Upper lobe of left lung (tissue), 6 donors: ENCODE measurements around the gene LENG9. TPM values are rescaled to one million over a fixed set of nuclear protein-coding genes. Genes with fewer than 3 reads are reported as not detected.

Experiments used
- ATAC-seq, 2 donors: fragments of 200-7000 bp; cut with Tn5 transposase; one replicate each; pipeline ENCODE4 v1.9.1; 2022; ENCODE audit warnings: mild to moderate bottlenecking in 2 of 2, moderate library complexity in 2 of 2; ENCODE audit not compliant: low FRiP score in 2 of 2
- DNase-seq, 2 donors: peaks; one replicate each; pipeline ENCODE4 v3.0.0-alpha.2; 2019 to 2020
- H3K27ac ChIP-seq, 4 donors: fragments of 200-600 bp; sonication (generic); one replicate each; pipeline ENCODE4 v1.5.1; 2016 to 2019
- H3K27me3 ChIP-seq, 4 donors: fragments of 200-600 bp; sonication (generic); one replicate each; pipeline ENCODE4 v1.5.1; 2017 to 2019
- H3K36me3 ChIP-seq, 4 donors: fragments of 200-600 bp; sonication (generic); one replicate each; pipeline ENCODE4 v1.5.1; 2016 to 2019
- H3K4me1 ChIP-seq, 4 donors: fragments of 200-600 bp; sonication (generic); one replicate each; pipeline ENCODE4 v1.5.1; 2018 to 2019
- H3K4me3 ChIP-seq, 4 donors: fragments of 200-600 bp; sonication (generic); one replicate each; pipeline ENCODE4 v1.5.1; 2017 to 2019; ENCODE audit warnings: mild to moderate bottlenecking in 2 of 4, moderate library complexity in 1 of 4
- H3K9me3 ChIP-seq, 4 donors: fragments of 200-600 bp; sonication (generic); one replicate each; pipeline ENCODE4 v1.5.1; 2018 to 2019
- EP300 ChIP-seq, 4 donors: sonication (generic); formaldehyde crosslinking; IDR thresholded peaks; one replicate each; pipeline ENCODE4 v1.5.1; 2017; ENCODE audit warnings: antibody characterized with exemption in 4 of 4, control low read depth in 2 of 4
- POLR2A ChIP-seq, 4 donors: fragments of 450-650 bp; IDR thresholded peaks; one replicate each; pipeline ENCODE4 v1.5.1; 2016 to 2017; ENCODE audit warnings: antibody characterized with exemption in 4 of 4, mild to moderate bottlenecking in 2 of 4
- POLR2AphosphoS5 ChIP-seq, 2 donors: sonication (generic); formaldehyde crosslinking; IDR thresholded peaks; one replicate each; pipeline ENCODE4 v1.5.1; 2017; ENCODE audit warnings: antibody characterized with exemption in 2 of 2
- WGBS, 2 donors: methylation state at CpG; one replicate each; pipeline ENCODE4 v1.1.5; 2017 to 2018; 5-methylcytosine and 5-hydroxymethylcytosine counted together
- total RNA-seq, 6 donors: library from RNA; depleted of rRNA in 4 of 6; stranded (reverse); fragments of >200 nt in 4 of 6; gene quantifications; one replicate each; pipeline versions ENCODE4 v1.1.0 to v1.2.1, GENCODE V29; 2016 to 2021
- TF ChIP-seq, protein P1 (sequence below), 6 experiments: fragments of 450-650 bp in 4 of 6; fragments of 200-600 bp in 2 of 6; sonication (generic) in 2 of 6; IDR thresholded peaks; one replicate each; pipeline ENCODE4 v1.5.1; 2016 to 2019; ENCODE audit warnings: antibody characterized with exemption in 6 of 6
- donor health status: DM: no; HTN: no; CAD: no; lungs with moderate emphysema.
- donor health status: DM: no; HTN: yes; CAD: no; lungs with severe emphysema.

LENG9 gene
- total RNA-seq, 6 donors from 2014 or later = 3.3 to 12.6 (median 9.1) TPM

DNA sequence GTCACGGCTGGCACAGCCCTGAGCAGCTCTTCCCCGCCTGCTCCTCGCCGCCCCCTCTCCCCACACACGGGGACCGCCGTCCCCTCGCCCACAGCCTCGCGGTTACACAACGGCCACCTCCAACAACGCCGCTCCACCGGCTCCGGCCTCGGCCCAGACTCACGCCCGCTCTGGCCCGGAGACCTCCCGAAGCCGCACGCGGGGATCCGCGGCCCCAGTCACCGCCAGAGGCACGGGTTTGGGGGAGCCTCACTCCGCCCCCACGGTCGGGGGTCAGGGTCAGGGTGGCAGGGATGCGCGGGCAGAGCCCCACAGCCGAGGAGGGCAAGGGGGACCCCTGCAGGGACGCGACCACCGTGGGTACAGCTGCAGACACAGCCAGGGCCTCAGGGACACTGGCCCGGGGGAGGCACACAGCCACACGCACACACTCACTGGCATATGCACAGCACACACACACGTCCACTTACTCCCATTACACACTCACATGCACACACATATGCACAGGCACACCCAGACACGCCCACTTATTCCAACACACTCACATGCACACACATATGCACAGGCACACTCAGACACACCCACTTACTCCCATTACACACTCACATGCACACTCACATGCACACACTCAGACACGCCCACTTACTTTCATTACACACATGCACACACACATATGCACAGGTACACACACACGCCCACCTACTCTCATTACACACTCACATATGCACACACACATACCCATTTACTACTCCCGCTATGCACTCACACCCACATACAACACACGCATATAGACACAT, 46.7 kb downstream of the LENG9 start:
- DNase-seq = peak in 1 of 2 donors; percentile 85

GRCh38 chr19:54415901-54416673, 47.5 kb downstream of the LENG9 start:
- H3K9me3 ChIP-seq = no peaks in the 10 kb centered on the region
- peaks cover 1 to 46% (median 25%) of the 10 kb centered on the region in 4 donors for H3K27me3 ChIP-seq
- H3K4me1 ChIP-seq = peaks cover 5 to 16% (median 9%) of the 10 kb centered on the region in 4 donors
- WGBS, 2 donors = 6 to 15% methylated on average over 23 to 25 of the region's 28 CpGs
- DNase-seq (no peak), ATAC-seq (no peak)
- TF ChIP-seq POLR2A (IDR thresholded peaks at IDR 0.05) = no peak
- no peak overlapping the region for H3K4me3 ChIP-seq
- H3K27ac ChIP-seq = no peak overlapping the region
- H3K36me3 ChIP-seq = no peaks in the 10 kb centered on the region

More for the DNA sequence above, 46.7 kb downstream of the LENG9 start:
- no peak overlapping the region for H3K4me3 ChIP-seq
- TF ChIP-seq POLR2AphosphoS5 (IDR thresholded peaks at IDR 0.05) (no peak), POLR2A (IDR thresholded peaks at IDR 0.05) (no peak), EP300 (IDR thresholded peaks at IDR 0.05) (no peak)
- TF ChIP-seq, protein P1, sequence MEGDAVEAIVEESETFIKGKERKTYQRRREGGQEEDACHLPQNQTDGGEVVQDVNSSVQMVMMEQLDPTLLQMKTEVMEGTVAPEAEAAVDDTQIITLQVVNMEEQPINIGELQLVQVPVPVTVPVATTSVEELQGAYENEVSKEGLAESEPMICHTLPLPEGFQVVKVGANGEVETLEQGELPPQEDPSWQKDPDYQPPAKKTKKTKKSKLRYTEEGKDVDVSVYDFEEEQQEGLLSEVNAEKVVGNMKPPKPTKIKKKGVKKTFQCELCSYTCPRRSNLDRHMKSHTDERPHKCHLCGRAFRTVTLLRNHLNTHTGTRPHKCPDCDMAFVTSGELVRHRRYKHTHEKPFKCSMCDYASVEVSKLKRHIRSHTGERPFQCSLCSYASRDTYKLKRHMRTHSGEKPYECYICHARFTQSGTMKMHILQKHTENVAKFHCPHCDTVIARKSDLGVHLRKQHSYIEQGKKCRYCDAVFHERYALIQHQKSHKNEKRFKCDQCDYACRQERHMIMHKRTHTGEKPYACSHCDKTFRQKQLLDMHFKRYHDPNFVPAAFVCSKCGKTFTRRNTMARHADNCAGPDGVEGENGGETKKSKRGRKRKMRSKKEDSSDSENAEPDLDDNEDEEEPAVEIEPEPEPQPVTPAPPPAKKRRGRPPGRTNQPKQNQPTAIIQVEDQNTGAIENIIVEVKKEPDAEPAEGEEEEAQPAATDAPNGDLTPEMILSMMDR (IDR thresholded peaks at IDR 0.05) = no peak
- H3K27me3 ChIP-seq = peaks cover 1 to 47% (median 27%) of the 10 kb centered on the region in 4 donors
- H3K4me1 ChIP-seq = peaks cover 5 to 16% (median 9%) of the 10 kb centered on the region in 4 donors
- no peak overlapping the region for H3K27ac ChIP-seq
- no peaks in the 10 kb centered on the region for H3K9me3 ChIP-seq
- H3K36me3 ChIP-seq = no peaks in the 10 kb centered on the region
- no peak for ATAC-seq
- WGBS, 2 donors = 45 to 56% methylated on average over 19 to 36 of the region's 44 CpGs

DNA sequence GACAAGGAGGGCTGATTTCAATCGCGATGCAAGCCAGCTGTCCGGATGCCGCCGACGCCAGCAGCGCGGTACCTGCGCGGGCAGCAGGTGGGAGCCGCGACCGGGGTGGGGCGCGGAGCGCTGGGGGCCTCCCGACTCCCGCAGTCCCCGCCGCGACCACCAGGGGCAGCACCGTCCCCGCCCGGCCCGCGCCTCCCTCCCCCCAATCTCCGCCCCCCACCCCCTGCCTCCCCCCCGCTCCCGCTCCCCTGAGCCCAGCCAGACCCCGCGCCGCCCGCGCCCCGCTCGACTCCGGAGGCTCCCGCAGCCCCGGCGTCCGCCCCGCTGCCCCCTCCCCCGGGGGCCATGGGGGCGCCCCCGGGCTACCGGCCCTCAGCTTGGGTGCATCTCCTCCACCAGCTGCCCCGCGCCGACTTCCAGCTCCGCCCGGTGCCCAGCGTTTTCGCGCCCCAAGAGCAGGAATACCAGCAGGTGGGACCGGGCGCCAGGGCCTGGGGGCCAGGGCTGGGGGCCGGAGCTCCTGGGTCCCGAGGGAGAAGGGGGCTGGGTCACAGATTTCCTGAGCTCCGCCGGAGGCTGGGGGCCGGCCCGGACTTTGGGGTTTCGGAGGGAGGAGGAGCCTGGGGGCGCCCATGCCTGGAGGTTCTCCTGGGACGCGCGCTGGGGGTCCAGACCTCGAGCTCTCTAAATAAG, 48.2 kb downstream of the LENG9 start, which contains the start of gene TTYH1:
Gene TTYH1 (plus strand): TSS at position 257 of the 693 bp plus-strand sequence. CDS start 89 bp downstream, at position 346.
- ATAC-seq = no peak
- H3K4me3 ChIP-seq = no peak within 1 kb of the TSS
- no peaks in the 10 kb centered on the region for H3K9me3 ChIP-seq
- TF ChIP-seq, protein P1 (IDR thresholded peaks at IDR 0.05) = peak in 1 of 6 experiments; percentile 17
- TF ChIP-seq POLR2AphosphoS5 (IDR thresholded peaks at IDR 0.05) = no peak
- no peaks in the 10 kb centered on the region for H3K36me3 ChIP-seq
- WGBS, 2 donors = 6 to 20% methylated on average over 3 to 23 of the region's 68 CpGs
- H3K27ac ChIP-seq = no peak within 1 kb of the TSS
- peaks cover 5 to 16% (median 7%) of the 10 kb centered on the region in 4 donors for H3K4me1 ChIP-seq
- H3K27me3 ChIP-seq = peaks cover 1 to 38% (median 20%) of the 10 kb centered on the region in 4 donors
- peak in 1 of 2 donors; percentile 85 for DNase-seq

GRCh38 chr19:54414156-54414555, 49.4 kb downstream of the LENG9 start:
- 94 to 98% methylated on average over 4 of the region's 4 CpGs for WGBS, 2 donors
- Histone ChIP-seq H3K27me3 (peaks cover 0 to 32% (median 15%) of the 10 kb centered on the region in 4 donors), H3K9me3 (no peaks in the 10 kb centered on the region), H3K36me3 (no peaks in the 10 kb centered on the region), H3K4me3 (no peak overlapping the region), H3K4me1 (peaks cover 5 to 16% (median 7%) of the 10 kb centered on the region in 4 donors), H3K27ac (no peak overlapping the region)
- no peak for ATAC-seq
- DNase-seq = no peak
- TF ChIP-seq, protein P1 (IDR thresholded peaks at IDR 0.05) = no peak
- TF ChIP-seq EP300 (IDR thresholded peaks at IDR 0.05) (no peak), POLR2A (IDR thresholded peaks at IDR 0.05) (no peak), POLR2AphosphoS5 (IDR thresholded peaks at IDR 0.05) (no peak)
